RWPE1 (cell line): ENCODE measurements around the gene SSBP3.

ENCODE experiments used
- CTCF ChIA-PET: fragments of 350-600 bp; sonication (Branson Sonifier 250); formaldehyde crosslinking; extraction: SDS; loops from one replicate; lab custom pipeline; 2021; lab: Yijun Ruan, JAX
- POLR2A ChIA-PET: fragments of 400-600 bp; formaldehyde crosslinking; extraction: SDS; loops from one replicate; lab custom pipeline; 2020; ENCODE audit warnings: antibody characterized with exemption; ENCODE audit not compliant: low non-redundant PET; lab: Yijun Ruan, JAX
- DNase-seq: peaks from one replicate; pipeline ENCODE4 v3.0.0; 2012; ENCODE audit warnings: low spot score
- H3K27ac ChIP-seq: fragments of 450-650 bp; 2 replicates; pipeline ENCODE4 v1.5.1; 2017
- CTCF ChIP-seq: fragments of 450-650 bp; conservative IDR thresholded peaks from 2 replicates; pipeline ENCODE4 v1.5.1; 2017; ENCODE audit warnings: low read depth, mild to moderate bottlenecking

SSBP3 gene

GRCh38 chr1:54312796-54313316 is 93.3 kb downstream of the SSBP3 start:
- peak; percentile 33 for DNase-seq
- no peak for TF ChIP-seq CTCF
- POLR2A ChIA-PET, result interaction anchor here (0.6 kb wide), 1 partner anchor 70 kb away, joined by 8 read pairs; no protein-coding TSS in a partner anchor
- CTCF ChIA-PET, result interaction anchor here (0.6 to 1.1 kb wide), 2 partner anchors 19 to 176 kb away, joined by 3 to 6 read pairs; no protein-coding TSS in a partner anchor
- no peak overlapping the region for H3K27ac ChIP-seq

GRCh38 chr1:54311506-54311905 is 94.7 kb downstream of the SSBP3 start:
- DNase-seq, result no peak
- CTCF ChIA-PET, result interaction anchor here (1.1 kb wide), 1 partner anchor 178 kb away, joined by 3 read pairs; no protein-coding TSS in a partner anchor
- H3K27ac ChIP-seq, result no peak overlapping the region
- POLR2A ChIA-PET, result no interaction called here
- TF ChIP-seq CTCF, result no peak

- ChIA-PET POLR2A (no interaction called here), CTCF (no interaction called here)
- TF ChIP-seq CTCF, result no peak
- no peak overlapping the region for H3K27ac ChIP-seq
- DNase-seq, result no peak
Measured at GRCh38 chr1:54310439-54311328, 95.5 kb downstream of the SSBP3 start.

- TF ChIP-seq CTCF, result no peak
- DNase-seq, result no peak
- POLR2A ChIA-PET, result no interaction called here
- peak overlapping the region; percentile 6; the same call in 1 of the 2 replicates for H3K27ac ChIP-seq
- CTCF ChIA-PET, result interaction anchor here (0.5 kb wide), 1 partner anchor 19 kb away, joined by 3 read pairs; no protein-coding TSS in a partner anchor
Measured at GRCh38 chr1:54309631-54310366, 96.4 kb downstream of the SSBP3 start.

- ChIA-PET CTCF (no interaction called here), POLR2A (no interaction called here)
- no peak for TF ChIP-seq CTCF
- no peak overlapping the region for H3K27ac ChIP-seq
- DNase-seq, result no peak
Measured at GRCh38 chr1:54307305-54307704, 98.9 kb downstream of the SSBP3 start.
